GM12878 (cell line): ENCODE data around the gene ACYP1.

Experiments
- ATF7 ChIP-seq: fragments of 450-650 bp; IDR thresholded peaks from 2 replicates; pipeline ENCODE4 v1.6.1; 2016; ENCODE audit warnings: low read depth, mild to moderate bottlenecking
- FOXK2 ChIP-seq: fragments of 450-650 bp; IDR thresholded peaks from 2 replicates; pipeline ENCODE4 v1.6.1; 2017; ENCODE audit warnings: mild to moderate bottlenecking, moderate library complexity
- HDAC6 ChIP-seq: fragments of 200-600 bp; sonication (generic); IDR thresholded peaks from one replicate; pipeline ENCODE4 v1.8.0; 2017; ENCODE audit warnings: antibody characterized with exemption; ENCODE audit not compliant: unreplicated experiment
- HDGF ChIP-seq: fragments of 450-650 bp; IDR thresholded peaks from 2 replicates; pipeline ENCODE4 v1.6.1; 2016; ENCODE audit warnings: antibody characterized with exemption
- POLR2A ChIP-seq: IDR thresholded peaks from 2 replicates; pipeline ENCODE4 v1.6.1; 2011; ENCODE audit warnings: low read depth, mild to moderate bottlenecking, low read length
- POLR2AphosphoS5 ChIP-seq: IDR thresholded peaks from 2 replicates; pipeline ENCODE4 v1.6.1; 2011; ENCODE audit warnings: mild to moderate bottlenecking, low read length, inconsistent platforms
- RAD21 ChIP-seq: IDR thresholded peaks from 2 replicates; pipeline ENCODE4 v1.6.1; 2011; ENCODE audit warnings: mild to moderate bottlenecking, low read depth, low read length, moderate library complexity; ENCODE audit not compliant: insufficient read depth
- TF ChIP-seq, protein P1 (sequence below), 3 experiments: IDR thresholded peaks in 2 of 3; conservative IDR thresholded peaks in 1 of 3; 2 replicates each; pipeline ENCODE4 v1.5.1; 2011; ENCODE audit warnings: low read depth in 3 of 3, low read length in 3 of 3, mild to moderate bottlenecking in 3 of 3, control low read depth in 2 of 3, moderate library complexity in 2 of 3, inconsistent platforms in 1 of 3, mixed read lengths in 1 of 3; ENCODE audit not compliant: control insufficient read depth in 2 of 3, insufficient read depth in 1 of 3; ENCODE audit errors: extremely low read depth in 1 of 3
- TF ChIP-seq, protein P2 (sequence below): fragments of 450-650 bp; formaldehyde crosslinking; IDR thresholded peaks from 2 replicates; pipeline ENCODE4 v1.5.0; 2022; ENCODE audit warnings: mild to moderate bottlenecking, missing genetic modification characterization
- TF ChIP-seq, protein P3 (sequence below): IDR thresholded peaks from 2 replicates; pipeline ENCODE4 v1.6.1; 2012; ENCODE audit warnings: mild to moderate bottlenecking, low read depth, low read length
- TF ChIP-seq, protein P4 (sequence below): IDR thresholded peaks from 2 replicates; pipeline ENCODE4 v1.6.1; 2011; ENCODE audit warnings: borderline replicate concordance, low read depth, mild to moderate bottlenecking, moderate library complexity, mixed read lengths, low read length; ENCODE audit not compliant: insufficient read depth; ENCODE audit errors: extremely low read length

DNA sequence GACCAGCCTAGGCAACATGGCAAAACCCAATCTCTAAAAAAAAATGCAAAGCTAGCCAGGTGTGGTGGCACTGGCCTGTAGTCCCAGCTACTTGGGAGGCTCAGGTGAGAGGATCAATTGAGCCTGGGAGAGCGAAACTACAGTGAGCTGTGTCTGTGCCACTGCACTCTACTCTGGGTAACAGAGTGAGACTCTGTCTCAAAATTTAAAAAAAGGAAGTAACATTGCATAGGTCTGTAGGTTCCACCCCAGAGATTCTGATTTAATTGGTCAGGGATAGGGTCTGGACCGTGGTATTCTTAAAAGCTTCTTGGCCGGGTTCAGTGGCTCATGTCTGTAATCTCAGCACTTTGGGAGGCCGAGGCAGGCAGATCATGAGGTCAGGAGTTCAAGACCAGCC, 31.9 kb upstream of the ACYP1 start:
- TF ChIP-seq, protein P1, sequence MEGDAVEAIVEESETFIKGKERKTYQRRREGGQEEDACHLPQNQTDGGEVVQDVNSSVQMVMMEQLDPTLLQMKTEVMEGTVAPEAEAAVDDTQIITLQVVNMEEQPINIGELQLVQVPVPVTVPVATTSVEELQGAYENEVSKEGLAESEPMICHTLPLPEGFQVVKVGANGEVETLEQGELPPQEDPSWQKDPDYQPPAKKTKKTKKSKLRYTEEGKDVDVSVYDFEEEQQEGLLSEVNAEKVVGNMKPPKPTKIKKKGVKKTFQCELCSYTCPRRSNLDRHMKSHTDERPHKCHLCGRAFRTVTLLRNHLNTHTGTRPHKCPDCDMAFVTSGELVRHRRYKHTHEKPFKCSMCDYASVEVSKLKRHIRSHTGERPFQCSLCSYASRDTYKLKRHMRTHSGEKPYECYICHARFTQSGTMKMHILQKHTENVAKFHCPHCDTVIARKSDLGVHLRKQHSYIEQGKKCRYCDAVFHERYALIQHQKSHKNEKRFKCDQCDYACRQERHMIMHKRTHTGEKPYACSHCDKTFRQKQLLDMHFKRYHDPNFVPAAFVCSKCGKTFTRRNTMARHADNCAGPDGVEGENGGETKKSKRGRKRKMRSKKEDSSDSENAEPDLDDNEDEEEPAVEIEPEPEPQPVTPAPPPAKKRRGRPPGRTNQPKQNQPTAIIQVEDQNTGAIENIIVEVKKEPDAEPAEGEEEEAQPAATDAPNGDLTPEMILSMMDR (IDR thresholded peaks at IDR 0.05 in 2 of 3, conservative IDR thresholded peaks at IDR 0.05 in 1 of 3; ENCODE audit: control insufficient read depth in 2 of 3, extremely low read depth in 1 of 3, insufficient read depth in 1 of 3, low read depth in 3 of 3, low read length in 3 of 3), result no peak
- TF ChIP-seq, protein P2, sequence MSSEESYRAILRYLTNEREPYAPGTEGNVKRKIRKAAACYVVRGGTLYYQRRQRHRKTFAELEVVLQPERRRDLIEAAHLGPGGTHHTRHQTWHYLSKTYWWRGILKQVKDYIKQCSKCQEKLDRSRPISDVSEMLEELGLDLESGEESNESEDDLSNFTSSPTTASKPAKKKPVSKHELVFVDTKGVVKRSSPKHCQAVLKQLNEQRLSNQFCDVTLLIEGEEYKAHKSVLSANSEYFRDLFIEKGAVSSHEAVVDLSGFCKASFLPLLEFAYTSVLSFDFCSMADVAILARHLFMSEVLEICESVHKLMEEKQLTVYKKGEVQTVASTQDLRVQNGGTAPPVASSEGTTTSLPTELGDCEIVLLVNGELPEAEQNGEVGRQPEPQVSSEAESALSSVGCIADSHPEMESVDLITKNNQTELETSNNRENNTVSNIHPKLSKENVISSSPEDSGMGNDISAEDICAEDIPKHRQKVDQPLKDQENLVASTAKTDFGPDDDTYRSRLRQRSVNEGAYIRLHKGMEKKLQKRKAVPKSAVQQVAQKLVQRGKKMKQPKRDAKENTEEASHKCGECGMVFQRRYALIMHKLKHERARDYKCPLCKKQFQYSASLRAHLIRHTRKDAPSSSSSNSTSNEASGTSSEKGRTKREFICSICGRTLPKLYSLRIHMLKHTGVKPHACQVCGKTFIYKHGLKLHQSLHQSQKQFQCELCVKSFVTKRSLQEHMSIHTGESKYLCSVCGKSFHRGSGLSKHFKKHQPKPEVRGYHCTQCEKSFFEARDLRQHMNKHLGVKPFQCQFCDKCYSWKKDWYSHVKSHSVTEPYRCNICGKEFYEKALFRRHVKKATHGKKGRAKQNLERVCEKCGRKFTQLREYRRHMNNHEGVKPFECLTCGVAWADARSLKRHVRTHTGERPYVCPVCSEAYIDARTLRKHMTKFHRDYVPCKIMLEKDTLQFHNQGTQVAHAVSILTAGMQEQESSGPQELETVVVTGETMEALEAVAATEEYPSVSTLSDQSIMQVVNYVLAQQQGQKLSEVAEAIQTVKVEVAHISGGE, result no peak
- TF ChIP-seq, protein P3, sequence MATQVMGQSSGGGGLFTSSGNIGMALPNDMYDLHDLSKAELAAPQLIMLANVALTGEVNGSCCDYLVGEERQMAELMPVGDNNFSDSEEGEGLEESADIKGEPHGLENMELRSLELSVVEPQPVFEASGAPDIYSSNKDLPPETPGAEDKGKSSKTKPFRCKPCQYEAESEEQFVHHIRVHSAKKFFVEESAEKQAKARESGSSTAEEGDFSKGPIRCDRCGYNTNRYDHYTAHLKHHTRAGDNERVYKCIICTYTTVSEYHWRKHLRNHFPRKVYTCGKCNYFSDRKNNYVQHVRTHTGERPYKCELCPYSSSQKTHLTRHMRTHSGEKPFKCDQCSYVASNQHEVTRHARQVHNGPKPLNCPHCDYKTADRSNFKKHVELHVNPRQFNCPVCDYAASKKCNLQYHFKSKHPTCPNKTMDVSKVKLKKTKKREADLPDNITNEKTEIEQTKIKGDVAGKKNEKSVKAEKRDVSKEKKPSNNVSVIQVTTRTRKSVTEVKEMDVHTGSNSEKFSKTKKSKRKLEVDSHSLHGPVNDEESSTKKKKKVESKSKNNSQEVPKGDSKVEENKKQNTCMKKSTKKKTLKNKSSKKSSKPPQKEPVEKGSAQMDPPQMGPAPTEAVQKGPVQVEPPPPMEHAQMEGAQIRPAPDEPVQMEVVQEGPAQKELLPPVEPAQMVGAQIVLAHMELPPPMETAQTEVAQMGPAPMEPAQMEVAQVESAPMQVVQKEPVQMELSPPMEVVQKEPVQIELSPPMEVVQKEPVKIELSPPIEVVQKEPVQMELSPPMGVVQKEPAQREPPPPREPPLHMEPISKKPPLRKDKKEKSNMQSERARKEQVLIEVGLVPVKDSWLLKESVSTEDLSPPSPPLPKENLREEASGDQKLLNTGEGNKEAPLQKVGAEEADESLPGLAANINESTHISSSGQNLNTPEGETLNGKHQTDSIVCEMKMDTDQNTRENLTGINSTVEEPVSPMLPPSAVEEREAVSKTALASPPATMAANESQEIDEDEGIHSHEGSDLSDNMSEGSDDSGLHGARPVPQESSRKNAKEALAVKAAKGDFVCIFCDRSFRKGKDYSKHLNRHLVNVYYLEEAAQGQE, result no peak
- TF ChIP-seq HDGF (no peak), POLR2A (no peak), RAD21 (no peak), HDAC6 (no peak), ATF7 (no peak), FOXK2 (no peak), POLR2AphosphoS5 (no peak)
- TF ChIP-seq, protein P4, sequence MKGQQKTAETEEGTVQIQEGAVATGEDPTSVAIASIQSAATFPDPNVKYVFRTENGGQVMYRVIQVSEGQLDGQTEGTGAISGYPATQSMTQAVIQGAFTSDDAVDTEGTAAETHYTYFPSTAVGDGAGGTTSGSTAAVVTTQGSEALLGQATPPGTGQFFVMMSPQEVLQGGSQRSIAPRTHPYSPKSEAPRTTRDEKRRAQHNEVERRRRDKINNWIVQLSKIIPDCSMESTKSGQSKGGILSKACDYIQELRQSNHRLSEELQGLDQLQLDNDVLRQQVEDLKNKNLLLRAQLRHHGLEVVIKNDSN, result no peak
